CD4-positive, alpha-beta T cell treated with Interleukin-6 for 4 hours (primary cell): ENCODE data around the gene COL16A1.

ENCODE experiments used
- DNase-seq: peaks from one replicate; pipeline ENCODE4 v3.0.0-alpha.2; 2020; ENCODE audit warnings: mixed read lengths

COL16A1 gene

DNA sequence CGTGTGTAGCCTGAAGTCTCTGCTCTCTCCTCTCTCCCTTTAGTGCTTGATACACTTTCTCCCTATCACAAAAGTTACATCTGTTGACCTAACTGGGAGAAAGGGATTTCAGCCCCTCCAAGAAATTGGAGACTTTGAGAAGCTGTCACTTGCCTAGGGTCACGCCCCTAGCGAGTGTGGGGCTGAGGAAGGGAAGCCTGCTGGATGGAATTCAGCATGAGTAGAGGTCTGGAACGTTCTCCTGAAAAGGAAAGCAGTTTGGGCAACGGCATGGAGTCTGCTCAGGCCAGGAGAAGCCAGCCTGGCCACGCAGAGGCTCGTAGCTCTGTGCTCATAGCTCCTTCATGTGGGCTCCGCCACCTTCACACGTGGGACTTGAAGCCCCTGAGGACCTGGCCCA lies 22.4 kb downstream of the COL16A1 start:
- no peak for DNase-seq

DNA sequence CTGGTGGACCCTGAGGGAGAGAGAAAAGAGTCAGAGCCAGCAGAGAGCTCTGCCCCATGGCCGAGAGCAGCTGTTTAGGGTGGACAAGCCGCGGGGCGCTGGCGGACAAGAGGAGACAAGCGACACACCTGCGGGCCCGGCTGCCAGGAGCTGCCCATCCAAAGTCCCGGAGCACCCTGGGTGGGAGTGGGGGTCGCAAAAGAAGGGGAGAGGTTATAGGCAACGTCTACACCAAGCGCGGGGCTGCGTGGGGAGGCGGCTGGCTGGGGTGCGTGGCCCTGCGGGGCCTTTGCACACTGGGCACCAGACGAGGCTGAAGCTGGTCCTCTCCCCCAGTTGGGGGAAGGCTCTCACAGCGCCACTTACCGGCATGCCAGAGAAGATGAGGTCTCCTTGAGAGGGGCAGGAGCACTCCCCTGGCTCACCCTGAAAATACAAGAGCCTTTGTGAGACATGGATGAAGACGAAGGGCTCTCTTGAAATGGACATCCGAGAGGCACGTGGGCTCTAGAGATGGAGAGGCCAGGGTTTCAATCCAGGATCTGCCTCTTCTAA lies 24.1 kb downstream of the COL16A1 start:
- no peak for DNase-seq

DNA sequence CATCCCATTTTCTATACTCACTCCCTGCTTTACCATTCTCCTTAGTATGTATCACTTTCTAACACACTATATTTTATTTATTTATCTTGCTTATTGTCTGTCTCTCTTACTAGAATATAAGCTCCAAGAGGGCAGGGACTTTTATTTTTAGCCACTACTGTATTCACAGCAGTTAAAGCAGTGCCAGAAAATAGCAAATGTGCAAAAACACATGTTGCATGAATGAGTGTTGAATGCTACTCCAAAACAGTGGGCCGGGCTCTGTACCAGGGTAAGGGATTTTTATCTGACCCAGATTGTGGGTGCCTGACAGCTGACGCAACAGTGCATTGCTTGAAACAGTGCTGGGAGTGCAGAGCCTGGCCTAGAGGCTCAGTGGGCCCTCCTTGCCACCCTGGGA lies 24.7 kb downstream of the COL16A1 start:
- no peak for DNase-seq

DNA sequence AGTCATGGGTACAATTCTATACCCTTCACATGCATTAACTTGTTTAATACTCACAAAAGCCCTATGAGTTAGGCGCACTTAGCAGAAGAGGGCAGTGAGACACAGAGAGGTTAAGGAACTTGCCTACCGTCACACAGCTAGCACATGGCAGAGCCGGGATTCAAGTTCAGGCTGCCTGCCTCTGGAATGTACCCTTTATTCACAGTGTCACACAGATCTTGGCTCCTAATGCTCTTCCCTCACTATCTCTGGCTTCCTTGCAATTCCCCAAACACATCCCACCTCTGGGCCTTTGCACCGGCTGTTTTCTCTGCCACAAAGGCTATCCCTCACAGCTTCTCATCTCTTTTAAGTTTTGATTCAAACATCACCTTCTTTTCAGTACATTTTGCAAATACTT lies 25.1 kb downstream of the COL16A1 start:
- no peak for DNase-seq

DNA sequence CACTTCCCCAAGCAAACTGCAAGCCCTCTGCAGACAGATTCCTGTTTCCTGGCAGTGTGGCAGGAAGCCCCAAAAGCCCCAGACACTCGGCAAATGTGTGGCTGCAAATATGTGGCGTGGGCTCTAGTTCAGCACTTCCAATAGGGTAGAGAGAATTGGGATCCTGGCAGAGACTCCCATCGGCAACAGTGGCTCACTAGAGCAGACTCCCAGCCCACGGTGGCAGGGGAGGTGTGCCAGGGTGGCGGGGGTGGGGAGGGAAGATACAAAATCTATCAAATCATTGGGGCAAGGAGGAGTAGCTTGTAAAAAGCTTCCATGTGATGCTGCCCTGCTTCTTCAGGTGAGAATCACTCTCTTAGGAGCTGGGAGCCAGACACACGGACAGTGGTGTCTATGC lies 25.9 kb downstream of the COL16A1 start:
- no peak for DNase-seq

DNA sequence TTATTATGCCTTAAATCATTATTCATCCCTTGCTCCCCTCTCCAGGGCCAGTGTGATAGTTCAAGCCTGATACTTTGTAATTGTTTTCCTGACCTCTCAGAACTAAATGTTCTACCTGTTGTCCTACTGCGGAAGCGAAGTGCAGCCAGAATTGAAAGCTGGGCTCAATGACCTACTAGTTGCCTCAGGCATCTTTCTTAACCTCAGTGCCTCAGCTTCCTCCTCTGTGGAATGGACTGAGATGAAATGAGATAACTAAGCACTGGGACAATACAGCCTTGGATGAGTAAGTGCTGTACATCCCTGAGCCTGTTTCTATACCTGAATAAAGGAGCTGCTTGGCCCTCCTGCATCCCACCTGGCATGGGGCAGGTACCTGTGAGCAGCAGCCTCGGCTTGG lies 26.4 kb downstream of the COL16A1 start:
- DNase-seq = no peak

DNA sequence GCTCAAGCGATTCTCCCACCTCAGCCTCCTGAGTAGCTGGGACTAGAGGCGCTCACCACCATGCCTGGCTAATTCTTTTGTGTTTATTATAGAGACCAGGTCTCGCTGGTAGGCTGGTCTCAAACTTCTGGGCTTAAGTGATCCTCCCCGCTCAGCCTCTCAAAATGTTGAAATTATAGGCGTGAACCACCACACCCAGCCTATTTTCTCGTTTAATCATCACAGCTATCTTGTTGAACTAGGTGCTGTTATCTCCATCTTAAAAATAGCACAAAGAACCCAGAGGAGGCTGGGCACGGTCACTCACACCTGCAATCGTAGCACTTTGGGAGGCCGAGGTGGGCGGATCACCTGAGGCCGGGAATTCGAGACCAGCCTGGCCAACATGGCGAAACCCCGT lies 28.1 kb downstream of the COL16A1 start:
- DNase-seq = no peak

DNA sequence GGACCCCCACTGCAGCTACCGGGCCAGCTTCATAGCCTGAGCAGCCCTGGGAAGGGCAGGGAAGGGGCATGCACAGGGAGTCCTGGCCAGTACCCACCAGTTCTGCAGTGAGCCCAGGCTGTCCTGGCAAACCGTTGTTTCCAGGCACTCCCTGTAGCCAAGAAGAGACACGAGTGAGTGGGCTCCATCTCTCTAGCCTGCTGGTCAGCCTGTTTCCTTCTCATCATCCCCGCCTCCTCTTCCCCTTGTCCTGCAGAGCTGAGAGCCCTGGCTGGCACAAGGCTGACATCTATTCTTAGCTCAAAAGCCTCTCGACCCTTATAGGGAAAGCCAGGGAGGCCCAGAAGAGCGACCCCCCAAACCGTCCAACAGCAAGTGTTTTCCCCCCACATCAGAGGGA lies 28.7 kb downstream of the COL16A1 start:
- DNase-seq = no peak

DNA sequence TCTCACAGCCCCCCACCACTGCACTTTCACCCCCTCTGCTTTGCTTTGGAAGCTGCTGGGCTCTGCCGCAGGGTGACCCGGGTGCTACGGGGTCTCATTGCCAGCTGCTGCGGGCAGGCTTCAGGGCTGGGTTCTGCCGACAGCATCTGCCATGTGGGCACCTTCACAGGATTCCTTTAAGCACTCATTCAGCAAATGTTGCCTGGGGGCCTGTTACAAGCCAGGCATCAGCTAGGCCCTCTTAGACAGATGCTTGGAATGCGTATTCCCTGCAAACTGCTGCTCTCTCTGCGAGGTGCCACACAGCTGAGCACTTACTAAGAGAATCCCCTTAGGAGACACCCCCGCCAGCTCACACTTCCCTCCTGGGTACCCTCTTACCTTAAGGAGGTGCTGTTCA lies 29.2 kb downstream of the COL16A1 start:
- no peak for DNase-seq

DNA sequence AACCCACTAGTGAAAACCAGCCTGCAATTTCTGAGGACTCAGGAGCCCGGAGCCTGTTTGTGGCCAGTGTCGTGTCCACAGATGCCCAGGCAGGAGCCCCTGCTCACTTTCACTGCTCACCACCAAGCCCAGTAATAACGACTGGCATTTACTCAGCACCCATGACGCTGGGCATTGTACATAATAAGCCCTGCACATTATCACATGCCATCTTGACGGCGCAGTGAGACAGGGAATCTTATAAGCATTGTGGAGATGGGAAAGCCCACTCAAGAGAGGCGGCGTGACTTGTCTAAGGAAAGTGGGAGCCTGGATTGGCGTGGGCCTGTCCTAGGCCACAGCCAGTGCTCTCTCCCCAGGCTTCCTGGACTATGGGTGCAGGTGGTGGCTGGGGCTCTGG lies 30.4 kb downstream of the COL16A1 start:
- DNase-seq = no peak

DNA sequence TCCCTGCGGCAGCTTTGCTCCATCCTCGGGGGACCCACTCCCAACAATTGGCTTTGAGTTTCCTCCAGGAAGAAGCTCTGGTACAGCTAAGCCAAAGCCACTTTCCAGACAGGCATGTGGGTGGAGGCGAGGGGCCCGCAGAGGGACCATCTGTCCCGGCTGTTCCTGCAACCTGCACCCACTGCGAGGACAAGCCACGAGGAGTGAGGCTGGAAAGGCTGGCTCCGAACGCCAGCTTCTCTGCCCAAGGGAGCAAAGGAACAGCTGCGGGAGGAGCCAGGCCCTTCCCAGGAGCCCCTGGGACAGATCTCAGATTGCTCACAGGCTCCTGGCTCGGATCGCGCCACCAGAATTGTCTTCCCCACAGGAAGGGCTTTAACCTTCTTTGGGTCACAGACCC lies 30.8 kb downstream of the COL16A1 start:
- DNase-seq = no peak

DNA sequence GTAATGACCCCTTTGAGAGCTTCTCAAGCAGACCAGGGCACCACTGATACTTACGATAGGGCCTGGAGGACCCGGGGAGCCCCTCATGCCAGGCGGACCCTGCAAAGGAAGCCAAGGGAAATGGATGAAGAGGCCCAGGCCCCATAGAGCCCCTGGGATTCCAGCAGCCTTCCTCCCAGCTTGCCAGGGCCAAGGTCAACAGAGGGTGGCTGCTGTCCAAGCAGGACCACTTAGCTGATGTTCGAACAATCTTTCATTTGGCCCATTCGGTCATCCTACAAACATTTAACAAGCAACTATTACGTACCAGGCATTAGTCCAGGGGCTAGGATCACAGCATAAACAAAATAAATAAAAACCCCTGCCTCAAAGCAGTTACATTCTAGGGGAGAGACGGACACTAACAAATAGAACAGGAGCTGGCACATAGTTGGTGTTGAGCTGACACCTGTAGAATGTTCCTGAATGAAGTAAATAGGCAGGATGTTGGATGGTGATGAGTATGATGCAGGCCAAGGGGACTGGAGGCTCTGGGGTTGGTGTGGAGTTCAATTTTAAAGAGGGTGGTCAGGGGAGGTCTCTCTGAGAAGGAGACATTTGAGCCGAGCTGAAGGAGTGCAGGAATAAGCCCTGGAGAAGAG lies 32.1 kb downstream of the COL16A1 start:
- no peak for DNase-seq

DNA sequence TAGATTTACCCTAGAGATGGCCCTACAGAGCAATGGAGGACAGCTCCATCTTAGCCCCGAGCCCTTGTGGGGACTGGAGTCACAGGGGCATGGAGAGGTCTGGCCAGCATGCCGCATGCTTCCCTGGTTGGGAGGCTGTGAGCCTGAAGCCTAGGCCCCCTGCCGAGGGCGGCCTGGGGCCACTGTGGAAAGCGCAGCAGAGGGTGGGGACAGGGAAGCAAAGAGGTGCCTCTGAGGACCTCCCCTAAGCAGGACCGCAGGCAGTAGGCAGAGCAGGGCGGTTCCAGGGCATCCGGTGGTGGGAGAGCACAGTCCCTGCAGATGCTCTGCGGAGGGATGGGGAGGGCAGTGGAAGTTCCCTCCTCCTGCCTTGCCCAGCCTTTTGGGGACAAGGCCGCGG lies 32.7 kb downstream of the COL16A1 start:
- DNase-seq = no peak

DNA sequence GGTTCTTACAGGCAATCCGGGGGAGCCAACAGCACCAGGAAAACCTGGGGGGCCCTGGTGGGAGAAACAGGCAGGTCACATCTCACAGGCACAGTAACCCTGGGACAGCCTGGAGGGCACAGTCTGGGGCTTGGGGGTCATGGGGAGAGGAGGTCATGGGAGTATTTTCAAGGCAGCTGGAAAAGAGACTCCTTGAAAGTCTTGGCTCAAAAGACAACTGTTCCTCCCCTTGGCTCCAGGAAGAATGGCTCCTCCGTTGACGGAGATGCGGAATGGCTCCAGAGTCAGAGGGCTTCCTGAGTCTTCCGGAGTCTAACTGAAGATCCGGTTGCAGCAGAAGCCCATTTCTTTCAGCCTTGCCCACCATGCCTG lies 33.2 kb downstream of the COL16A1 start:
- DNase-seq = no peak

DNA sequence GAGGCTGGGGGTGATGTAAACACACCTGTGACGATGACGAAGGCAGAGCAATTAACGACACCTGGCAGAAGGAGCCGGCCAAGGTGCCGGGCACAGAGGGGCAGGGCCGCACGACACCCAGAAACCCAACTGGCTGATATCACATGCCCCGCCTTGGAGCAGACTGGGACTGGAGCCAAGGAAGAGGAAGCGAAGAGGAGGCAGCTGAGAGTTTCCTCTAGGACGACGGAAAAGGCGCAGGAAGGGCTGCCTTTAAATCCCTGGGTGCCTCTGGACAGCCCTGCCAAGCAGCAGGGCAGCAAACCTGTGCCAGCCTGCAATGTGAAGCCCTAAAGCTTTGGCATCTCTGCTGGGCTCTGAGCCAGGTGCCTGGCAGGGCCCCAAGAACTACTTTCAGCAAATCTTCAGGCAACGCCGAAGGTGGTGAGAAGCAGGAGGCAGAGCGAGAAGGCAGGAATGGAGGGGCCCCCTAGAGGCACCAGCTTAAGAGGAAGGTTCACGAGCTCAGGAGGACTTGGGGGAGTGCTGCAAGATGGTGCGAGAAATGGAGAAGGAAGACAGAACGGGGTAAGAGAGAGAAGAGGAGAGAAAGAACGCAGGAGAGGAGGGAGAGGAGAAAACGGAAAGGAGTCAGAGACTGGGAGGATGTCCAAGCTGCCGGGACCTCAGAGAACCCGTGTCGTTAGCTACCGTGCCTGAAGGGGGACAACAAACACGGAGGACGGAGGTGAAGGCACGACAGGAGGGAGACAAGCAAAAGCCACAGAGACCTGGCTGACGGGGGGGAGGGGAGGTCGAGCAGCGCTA lies 33.8 kb downstream of the COL16A1 start:
- DNase-seq = peak; percentile 51

DNA sequence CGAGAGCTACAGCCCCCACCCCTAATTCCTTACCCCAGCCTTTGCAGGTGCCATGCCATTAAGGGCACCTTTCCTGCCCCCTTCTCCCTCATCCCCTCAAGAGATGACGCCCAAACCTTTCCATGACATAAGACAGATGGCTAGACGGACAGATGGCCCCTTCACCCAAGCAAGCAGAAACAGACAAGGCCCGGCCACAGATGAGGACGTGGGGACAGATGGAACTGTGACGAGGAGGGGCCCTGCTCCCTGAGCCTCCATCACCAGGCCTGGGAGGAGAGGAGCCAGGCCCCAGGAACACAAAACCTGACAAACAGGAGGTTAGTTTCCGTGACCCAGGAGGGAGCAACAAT lies 34.4 kb downstream of the COL16A1 start:
- no peak for DNase-seq

DNA sequence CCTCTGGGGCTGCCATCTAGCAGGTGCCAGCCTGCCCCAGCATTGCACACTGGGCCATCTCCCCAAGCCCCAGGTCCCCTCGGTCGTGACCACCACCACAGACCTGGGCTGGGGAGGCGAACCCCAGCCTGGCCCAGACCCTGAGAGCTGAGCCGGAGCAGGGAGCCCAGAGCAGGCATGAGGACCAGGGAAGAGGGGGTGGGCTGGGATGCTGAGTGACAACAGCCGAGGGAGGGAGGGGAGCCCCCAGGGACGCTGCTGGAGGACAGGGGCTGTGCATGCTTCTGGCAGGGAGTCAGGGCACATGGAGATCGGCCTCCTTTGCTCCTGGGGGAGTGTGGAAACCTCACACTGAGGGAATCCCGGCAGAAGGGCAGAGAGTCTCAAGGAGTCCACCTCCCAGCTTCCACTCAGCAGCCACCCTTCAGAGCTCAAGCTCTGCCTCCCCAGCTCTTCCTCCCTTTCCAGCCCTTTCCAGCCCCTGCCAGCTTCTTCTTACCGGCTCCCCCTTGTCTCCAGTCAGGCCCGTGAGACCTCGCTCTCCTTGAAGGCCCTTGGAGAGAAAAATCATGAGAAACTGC lies 35.4 kb downstream of the COL16A1 start:
- DNase-seq = no peak

DNA sequence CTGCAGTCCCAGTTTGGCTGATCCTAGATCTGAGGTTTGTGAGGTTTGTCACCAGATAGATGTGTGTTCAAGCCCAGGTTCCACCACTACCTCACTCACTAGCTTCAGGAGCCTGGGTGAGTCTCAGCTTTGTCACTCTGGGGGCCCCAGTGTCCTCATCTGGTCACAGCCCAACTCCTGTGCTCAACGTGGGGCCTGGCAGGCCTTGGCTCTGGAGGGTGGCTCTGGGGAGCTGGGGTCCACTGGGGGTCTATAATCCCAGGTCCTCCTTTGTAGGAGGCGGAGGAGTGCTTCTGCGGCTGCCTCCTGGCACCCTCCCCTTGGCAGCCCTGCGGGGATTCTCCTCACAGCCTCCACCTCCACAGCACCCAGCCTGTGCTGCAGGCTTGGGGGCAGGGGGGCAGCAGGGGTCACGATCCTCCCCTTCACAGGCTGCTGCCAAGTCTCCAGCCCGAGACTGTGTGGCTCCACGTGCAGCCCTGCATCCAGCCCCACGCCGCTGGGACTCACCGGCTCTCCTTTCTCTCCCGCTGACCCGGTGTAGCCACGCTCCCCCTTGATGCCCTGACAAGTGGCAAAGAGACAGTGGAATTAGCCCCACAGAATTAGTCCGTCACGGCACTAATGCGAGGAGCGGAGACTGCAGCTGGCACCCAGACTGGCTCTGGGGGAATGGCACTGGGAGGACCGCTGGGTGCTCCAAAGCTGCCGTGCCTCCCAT lies 36.6 kb downstream of the COL16A1 start:
- DNase-seq = no peak

DNA sequence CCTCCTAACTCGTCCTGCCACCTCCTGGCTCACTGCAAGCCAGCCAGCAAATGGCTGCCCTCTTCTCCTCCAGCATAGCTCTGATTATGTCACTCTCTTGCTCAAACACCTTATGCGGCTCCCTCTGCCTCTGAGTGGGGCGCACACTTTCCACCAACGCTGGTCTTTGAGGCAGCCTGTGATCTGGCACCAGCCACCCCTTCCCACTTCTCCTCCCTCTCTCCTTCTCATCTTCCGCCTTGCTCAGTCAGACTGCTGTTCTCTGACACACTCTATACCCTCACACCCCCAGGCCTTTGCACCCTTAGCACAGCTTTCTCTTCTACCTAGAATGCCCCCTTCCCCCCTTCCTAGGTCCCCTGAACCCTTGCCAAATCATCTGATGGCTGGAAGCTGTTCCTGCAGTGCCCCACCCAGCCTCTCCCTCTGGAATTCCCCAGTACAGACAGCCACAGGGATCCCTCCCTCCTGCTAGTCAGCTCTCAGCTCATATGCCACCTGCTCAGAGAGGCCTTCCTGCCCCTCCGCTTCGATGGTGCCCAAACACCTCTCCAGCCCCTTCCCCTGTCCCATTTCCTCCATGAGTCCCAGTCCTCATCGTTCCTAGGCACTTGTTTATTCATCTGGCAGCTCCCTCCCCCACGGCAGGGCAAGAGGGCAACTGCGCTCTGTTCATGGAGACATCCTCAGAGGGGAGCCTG lies 37.4 kb downstream of the COL16A1 start:
- DNase-seq = no peak

DNA sequence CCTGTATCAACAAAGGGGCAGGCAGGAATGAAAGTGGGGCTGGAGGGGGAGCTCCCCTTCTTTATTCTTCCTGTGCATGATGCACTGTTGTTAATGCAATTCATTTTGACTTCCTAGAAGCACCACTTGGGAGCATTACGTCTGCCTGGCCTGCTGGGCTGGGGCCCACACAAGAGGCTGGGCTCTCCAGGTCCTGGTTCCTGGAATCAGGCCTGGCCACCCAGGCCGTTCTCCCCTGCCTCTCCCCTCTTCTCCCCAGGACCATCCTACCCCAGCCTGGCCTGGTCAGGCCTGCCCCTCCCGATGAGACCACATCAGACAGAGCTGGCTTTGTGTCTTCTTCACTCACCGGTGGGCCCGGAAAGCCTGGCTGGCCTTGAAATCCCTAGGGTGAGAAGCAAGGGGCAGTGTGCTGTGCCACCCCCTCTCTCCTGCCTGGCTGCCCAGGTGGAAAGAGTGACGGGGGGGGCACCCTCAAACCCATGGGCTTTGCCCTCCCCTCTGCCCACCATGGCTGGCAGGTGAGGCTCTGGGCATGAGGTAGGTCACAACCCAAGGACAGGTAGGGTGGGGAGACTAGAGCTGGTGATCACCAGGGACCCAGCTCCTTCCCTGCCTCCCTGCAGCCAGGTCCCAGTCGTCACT lies 38.5 kb downstream of the COL16A1 start:
- DNase-seq = no peak

DNA sequence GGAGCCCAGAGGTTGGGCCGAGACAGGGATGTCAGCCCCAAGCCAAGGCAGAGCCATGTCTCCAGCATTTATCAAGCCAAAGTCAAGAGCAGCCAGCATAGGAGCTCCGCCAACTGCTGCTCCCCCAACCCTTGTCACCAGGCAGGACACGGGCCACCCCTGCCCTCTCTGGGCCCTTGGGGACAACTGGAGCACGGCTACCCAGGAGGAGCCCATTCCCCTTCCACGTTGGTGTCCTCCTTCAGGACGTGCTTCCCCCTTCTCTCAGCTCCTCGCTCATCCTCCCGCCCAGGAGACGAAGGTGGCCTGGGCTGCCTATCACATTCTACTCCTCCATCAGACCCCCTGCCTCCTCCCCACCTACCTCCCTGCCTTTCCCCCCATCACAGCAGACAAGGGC lies 39.3 kb downstream of the COL16A1 start:
- DNase-seq = no peak
